Renal cortex interstitium (tissue), 3 donors: ENCODE results near the gene ANKRD26. TPM values are rescaled to one million over a fixed set of nuclear protein-coding genes. Genes with fewer than 3 reads are reported as not detected.

Source experiments
- polyA plus RNA-seq, 3 donors: library from polyadenylated mRNA; unstranded; fragments of 120-200 nt; gene quantifications; one replicate each; pipeline ENCODE4 v1.2.1, GENCODE V29; 2013; ENCODE audit not compliant: insufficient read length in 3 of 3

The ANKRD26 gene
- polyA plus RNA-seq, 3 donors, result 13.6 to 18.2 (median 15.6) TPM

Other genes starting within 250 kb of the ANKRD26 start
- 10 to 100 TPM; 60.3 to 69.2 (median 61.8) TPM for gene ABI1, start 239.5 kb downstream of the ANKRD26 start, polyA plus RNA-seq
- 100 to 1,000 TPM; 112 to 139 (median 116) TPM for gene YME1L1, start 53.9 kb upstream of the ANKRD26 start, polyA plus RNA-seq
- 10 to 100 TPM; 12.6 to 22.2 (median 15.1) TPM for gene MASTL, start 54.9 kb upstream of the ANKRD26 start, polyA plus RNA-seq
- gene ACBD5, start 140.3 kb upstream of the ANKRD26 start, polyA plus RNA-seq, result 10 to 100 TPM; 33.4 to 41.2 (median 38.4) TPM